ENCODE measurements around the gene KLK1. TPM values are rescaled to one million over a fixed set of nuclear protein-coding genes. Genes with fewer than 3 reads are reported as not detected.

The KLK1 gene
- polyA plus RNA-seq, 1 of the 3 experiments (the other 2 are of a cell fraction) = not detected

- TF ChIP-seq, protein P1, sequence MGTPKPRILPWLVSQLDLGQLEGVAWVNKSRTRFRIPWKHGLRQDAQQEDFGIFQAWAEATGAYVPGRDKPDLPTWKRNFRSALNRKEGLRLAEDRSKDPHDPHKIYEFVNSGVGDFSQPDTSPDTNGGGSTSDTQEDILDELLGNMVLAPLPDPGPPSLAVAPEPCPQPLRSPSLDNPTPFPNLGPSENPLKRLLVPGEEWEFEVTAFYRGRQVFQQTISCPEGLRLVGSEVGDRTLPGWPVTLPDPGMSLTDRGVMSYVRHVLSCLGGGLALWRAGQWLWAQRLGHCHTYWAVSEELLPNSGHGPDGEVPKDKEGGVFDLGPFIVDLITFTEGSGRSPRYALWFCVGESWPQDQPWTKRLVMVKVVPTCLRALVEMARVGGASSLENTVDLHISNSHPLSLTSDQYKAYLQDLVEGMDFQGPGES (IDR thresholded peaks at IDR 0.05; ENCODE audit: low read depth, low read length) = no peak
Measured at GRCh38 chr19:50820549-50821247, 2.9 kb downstream of the KLK1 start (continued).

DNA sequence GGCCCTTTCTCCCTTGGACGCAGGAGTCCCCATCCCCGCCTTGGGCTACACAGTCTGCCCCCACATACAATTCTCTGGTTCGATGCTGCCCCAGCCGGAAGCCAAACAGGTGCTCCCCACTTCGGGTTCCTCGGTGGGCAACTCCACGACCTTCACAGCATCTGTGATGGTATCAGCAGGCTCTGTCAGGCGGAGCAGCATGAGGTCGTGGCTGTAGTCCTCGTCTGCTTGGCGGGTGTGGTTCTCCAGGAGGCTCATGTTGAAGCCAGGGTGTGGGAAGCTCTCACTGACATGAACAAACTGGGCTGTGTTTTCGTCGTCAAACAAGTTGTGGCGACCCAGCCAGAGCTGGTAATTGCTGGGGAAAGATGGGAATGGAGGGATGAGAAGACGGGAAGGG is 3.5 kb downstream of the KLK1 start:
- DNase-seq = no peak
- H3K79me2 ChIP-seq (ENCODE audit: insufficient read depth) = no peaks in the 10 kb centered on the region
- ChIA-PET POLR2A (interaction anchor here (1.9 kb wide), 1 partner anchor 16 kb away, joined by 4 read pairs; no protein-coding TSS in a partner anchor), CTCF (no interaction called here)
- H3K4me2 ChIP-seq = no peak overlapping the region
- TF ChIP-seq GABPA (IDR thresholded peaks at IDR 0.05; ENCODE audit: low read depth) (no peak), TCF12 (IDR thresholded peaks at IDR 0.05) (no peak), RCOR1 (IDR thresholded peaks at IDR 0.05; ENCODE audit: low read length) (no peak), SIN3A (IDR thresholded peaks at IDR 0.05; ENCODE audit: borderline replicate concordance, low read depth, low read length) (no peak), TAF1 (IDR thresholded peaks at IDR 0.05; ENCODE audit: borderline replicate concordance, low read depth, low read length) (no peak), TEAD4 (IDR thresholded peaks at IDR 0.05; ENCODE audit: borderline replicate concordance, insufficient read depth) (no peak), MEF2A (IDR thresholded peaks at IDR 0.05; ENCODE audit: borderline replicate concordance, low read depth) (no peak), FOXM1 (IDR thresholded peaks at IDR 0.05; ENCODE audit: low read depth) (no peak)
- peaks cover 55% of the 10 kb centered on the region for H3K27me3 ChIP-seq (ENCODE audit: insufficient read depth)
- H3K36me3 ChIP-seq (replicated peaks in 1 of 2; ENCODE audit: control insufficient read depth in 1 of 2, insufficient read depth in 2 of 2, low read length in 1 of 2) = no peaks in the 10 kb centered on the region
- no peaks in the 10 kb centered on the region for H3F3A ChIP-seq (replicated peaks; ENCODE audit: insufficient read depth)
- H3K4me1 ChIP-seq (ENCODE audit: control insufficient read depth in 1 of 2, insufficient read depth in 2 of 2, low read depth in 1 of 2, low read length in 1 of 2) = peaks cover 0 to 5% of the 10 kb centered on the region in 2 experiments; a peak in 1 of 4 replicates
- no peaks in the 10 kb centered on the region for H4K20me1 ChIP-seq (ENCODE audit: insufficient read depth)
- H2AFZ ChIP-seq (ENCODE audit: low read depth) = no peak overlapping the region
- no peaks in the 10 kb centered on the region for H3K9me2 ChIP-seq
- WGBS (ENCODE audit: low lambda C conversion rate) = 25% methylated on average over 14 of the region's 15 CpGs
- H3K27ac ChIP-seq (ENCODE audit: low read depth in 2 of 2, low read length in 1 of 2) = no peak overlapping the region
- no peaks in the 10 kb centered on the region for H3K9me3 ChIP-seq
- H3K9ac ChIP-seq = no peak overlapping the region
- no peak overlapping the region for H3K4me3 ChIP-seq (ENCODE audit: low read depth in 2 of 2, low read length in 1 of 2)

DNA sequence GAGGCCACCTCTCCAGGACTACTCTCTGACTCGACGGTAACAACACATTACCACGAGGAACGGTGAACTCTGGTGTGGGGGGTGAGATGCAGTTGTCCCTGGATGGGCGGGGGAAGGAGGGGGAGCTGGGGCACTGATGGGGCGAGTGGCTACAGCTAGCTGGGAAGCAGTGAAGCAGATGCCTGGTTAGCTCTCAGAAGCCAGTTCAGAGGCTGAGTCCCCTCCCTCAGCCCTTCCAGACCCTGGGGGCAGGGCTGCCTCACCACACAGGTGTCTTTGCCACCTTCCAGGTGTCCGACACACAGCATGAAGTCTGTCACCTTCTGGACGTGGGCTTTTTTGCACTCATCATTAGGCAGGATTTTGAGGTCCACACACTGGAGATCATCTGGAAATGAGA is 4.0 kb downstream of the KLK1 start:
- no peak for DNase-seq
- Histone ChIP-seq H3K9me3 (no peaks in the 10 kb centered on the region), H3K27me3 (ENCODE audit: insufficient read depth) (peaks cover 55% of the 10 kb centered on the region), H3K4me1 (ENCODE audit: control insufficient read depth in 1 of 2, insufficient read depth in 2 of 2, low read depth in 1 of 2, low read length in 1 of 2) (peaks cover 0 to 5% of the 10 kb centered on the region in 2 experiments; a peak in 1 of 4 replicates), H3F3A (replicated peaks; ENCODE audit: insufficient read depth) (no peaks in the 10 kb centered on the region), H3K4me2 (no peak overlapping the region), H2AFZ (ENCODE audit: low read depth) (no peak overlapping the region), H3K4me3 (ENCODE audit: low read depth in 2 of 2, low read length in 1 of 2) (no peak overlapping the region), H3K9me2 (no peaks in the 10 kb centered on the region), H3K27ac (ENCODE audit: low read depth in 2 of 2, low read length in 1 of 2) (no peak overlapping the region), H4K20me1 (ENCODE audit: insufficient read depth) (no peaks in the 10 kb centered on the region), H3K79me2 (ENCODE audit: insufficient read depth) (no peaks in the 10 kb centered on the region), H3K36me3 (replicated peaks in 1 of 2; ENCODE audit: control insufficient read depth in 1 of 2, insufficient read depth in 2 of 2, low read length in 1 of 2) (no peaks in the 10 kb centered on the region), H3K9ac (no peak overlapping the region)
- no peak for TF ChIP-seq TEAD4 (IDR thresholded peaks at IDR 0.05; ENCODE audit: borderline replicate concordance, insufficient read depth)
- no peak for TF ChIP-seq USF1 (IDR thresholded peaks at IDR 0.05; ENCODE audit: borderline replicate concordance, low read depth)
- TF ChIP-seq POLR2AphosphoS5 (IDR thresholded peaks at IDR 0.05; ENCODE audit: low read depth, low read length) = no peak
- no peak for TF ChIP-seq SMC3 (IDR thresholded peaks at IDR 0.05; ENCODE audit: low read depth, low read length)
- TF ChIP-seq CHD2 (IDR thresholded peaks at IDR 0.05; ENCODE audit: low read length, partially characterized antibody) = no peak
- no peak for TF ChIP-seq GATA2 (CRISPR knock-in tag; IDR thresholded peaks at IDR 0.05)
- TF ChIP-seq MXI1 (IDR thresholded peaks at IDR 0.05; ENCODE audit: low read depth, low read length) = no peak
- no peak for TF ChIP-seq EZH2phosphoT487 (IDR thresholded peaks at IDR 0.05; ENCODE audit: borderline replicate concordance, low read depth)
- no peak for TF ChIP-seq MEF2A (IDR thresholded peaks at IDR 0.05; ENCODE audit: borderline replicate concordance, low read depth)
- TF ChIP-seq, protein P2, sequence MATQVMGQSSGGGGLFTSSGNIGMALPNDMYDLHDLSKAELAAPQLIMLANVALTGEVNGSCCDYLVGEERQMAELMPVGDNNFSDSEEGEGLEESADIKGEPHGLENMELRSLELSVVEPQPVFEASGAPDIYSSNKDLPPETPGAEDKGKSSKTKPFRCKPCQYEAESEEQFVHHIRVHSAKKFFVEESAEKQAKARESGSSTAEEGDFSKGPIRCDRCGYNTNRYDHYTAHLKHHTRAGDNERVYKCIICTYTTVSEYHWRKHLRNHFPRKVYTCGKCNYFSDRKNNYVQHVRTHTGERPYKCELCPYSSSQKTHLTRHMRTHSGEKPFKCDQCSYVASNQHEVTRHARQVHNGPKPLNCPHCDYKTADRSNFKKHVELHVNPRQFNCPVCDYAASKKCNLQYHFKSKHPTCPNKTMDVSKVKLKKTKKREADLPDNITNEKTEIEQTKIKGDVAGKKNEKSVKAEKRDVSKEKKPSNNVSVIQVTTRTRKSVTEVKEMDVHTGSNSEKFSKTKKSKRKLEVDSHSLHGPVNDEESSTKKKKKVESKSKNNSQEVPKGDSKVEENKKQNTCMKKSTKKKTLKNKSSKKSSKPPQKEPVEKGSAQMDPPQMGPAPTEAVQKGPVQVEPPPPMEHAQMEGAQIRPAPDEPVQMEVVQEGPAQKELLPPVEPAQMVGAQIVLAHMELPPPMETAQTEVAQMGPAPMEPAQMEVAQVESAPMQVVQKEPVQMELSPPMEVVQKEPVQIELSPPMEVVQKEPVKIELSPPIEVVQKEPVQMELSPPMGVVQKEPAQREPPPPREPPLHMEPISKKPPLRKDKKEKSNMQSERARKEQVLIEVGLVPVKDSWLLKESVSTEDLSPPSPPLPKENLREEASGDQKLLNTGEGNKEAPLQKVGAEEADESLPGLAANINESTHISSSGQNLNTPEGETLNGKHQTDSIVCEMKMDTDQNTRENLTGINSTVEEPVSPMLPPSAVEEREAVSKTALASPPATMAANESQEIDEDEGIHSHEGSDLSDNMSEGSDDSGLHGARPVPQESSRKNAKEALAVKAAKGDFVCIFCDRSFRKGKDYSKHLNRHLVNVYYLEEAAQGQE (IDR thresholded peaks at IDR 0.05; ENCODE audit: low read depth, low read length) = no peak
- no peak for TF ChIP-seq ZBTB33 (IDR thresholded peaks at IDR 0.05; ENCODE audit: borderline replicate concordance, low read depth)
- CTCF ChIA-PET = no interaction called here
- 35% methylated on average over 8 of the region's 8 CpGs for WGBS (ENCODE audit: low lambda C conversion rate)
- POLR2A ChIA-PET = no interaction called here
